ENCODE measurements around the gene ZNF667.

ZNF667 gene

DNA sequence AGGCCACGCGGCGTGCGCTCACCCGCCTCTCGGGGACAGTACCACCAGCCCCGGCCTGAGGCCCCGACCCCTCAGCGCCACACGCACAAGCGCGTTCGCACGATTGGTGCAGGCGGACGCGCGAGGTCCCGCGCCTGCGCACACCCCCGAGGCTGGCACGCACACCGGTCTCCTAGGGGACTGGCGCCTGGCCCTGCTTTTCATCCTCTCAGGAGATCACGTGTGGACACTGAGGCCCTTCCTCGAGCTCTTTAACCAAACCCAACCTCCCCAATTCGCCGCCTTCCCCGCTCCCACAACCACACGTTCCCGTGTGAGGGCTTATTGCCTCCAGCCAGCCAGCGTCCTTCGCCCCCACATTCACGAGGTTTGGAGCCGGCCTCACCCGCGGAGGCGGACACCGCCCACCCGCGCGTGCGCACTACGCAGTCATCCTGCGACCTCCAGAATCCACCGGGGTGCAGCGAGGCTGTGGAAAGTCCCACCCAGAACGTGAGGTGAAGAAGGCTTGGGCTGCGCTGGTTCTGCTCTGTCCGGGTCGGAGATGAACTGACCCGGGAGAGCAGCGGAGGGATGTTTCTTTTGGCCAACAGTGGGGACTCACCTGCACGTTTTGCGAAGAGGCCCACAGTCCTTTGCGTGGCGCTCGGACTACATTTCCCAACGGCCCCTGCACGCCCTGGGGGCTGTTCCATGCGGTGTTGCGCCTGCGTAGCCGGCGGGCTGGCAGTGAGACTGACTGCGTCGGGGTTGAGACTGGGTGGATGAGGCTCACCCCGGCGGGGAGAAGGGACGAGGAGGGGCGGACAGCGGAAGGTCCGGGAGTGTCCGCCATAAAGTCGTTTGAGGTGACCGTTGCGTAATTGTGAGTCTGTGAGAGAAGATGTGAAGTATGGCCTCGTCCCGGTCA is 539 bp upstream of the ZNF667 start:
- TF ChIP-seq, protein P1, sequence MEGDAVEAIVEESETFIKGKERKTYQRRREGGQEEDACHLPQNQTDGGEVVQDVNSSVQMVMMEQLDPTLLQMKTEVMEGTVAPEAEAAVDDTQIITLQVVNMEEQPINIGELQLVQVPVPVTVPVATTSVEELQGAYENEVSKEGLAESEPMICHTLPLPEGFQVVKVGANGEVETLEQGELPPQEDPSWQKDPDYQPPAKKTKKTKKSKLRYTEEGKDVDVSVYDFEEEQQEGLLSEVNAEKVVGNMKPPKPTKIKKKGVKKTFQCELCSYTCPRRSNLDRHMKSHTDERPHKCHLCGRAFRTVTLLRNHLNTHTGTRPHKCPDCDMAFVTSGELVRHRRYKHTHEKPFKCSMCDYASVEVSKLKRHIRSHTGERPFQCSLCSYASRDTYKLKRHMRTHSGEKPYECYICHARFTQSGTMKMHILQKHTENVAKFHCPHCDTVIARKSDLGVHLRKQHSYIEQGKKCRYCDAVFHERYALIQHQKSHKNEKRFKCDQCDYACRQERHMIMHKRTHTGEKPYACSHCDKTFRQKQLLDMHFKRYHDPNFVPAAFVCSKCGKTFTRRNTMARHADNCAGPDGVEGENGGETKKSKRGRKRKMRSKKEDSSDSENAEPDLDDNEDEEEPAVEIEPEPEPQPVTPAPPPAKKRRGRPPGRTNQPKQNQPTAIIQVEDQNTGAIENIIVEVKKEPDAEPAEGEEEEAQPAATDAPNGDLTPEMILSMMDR (IDR thresholded peaks at IDR 0.05; ENCODE audit: low read depth, low read length): no peak
- peak overlapping the region; percentile 88 for H3K4me3 ChIP-seq (ENCODE audit: low read depth, low read length)
- peak; percentile 94 for DNase-seq (ENCODE audit: low read depth, low spot score)
- in situ Hi-C loops (cut with HindIII; ENCODE audit: low sequenced_read_pairs): no loop called here

DNA sequence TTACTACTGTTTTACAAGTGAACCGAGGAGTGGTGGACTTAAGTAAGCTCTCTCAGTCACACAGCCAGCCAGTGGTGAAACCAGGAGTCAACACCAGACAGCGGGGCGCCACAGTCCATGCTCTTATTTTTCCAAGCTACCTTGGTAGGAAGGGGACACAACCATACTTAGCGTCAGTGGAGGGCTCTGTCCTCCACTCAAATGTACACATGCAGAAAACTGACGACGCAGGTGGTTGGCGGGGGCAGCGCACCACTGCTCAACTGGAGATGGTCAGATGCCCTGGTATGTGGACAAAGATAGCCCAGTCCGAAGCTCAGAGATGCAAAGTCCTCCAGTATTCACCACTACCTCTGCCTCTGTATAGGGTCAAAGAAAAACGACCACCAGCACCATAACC is 1.1 kb downstream of the ZNF667 start:
- H3K4me3 ChIP-seq (ENCODE audit: low read depth, low read length): no peak overlapping the region
- TF ChIP-seq, protein P1 (IDR thresholded peaks at IDR 0.05; ENCODE audit: low read depth, low read length): no peak
- no peak for DNase-seq (ENCODE audit: low read depth, low spot score)
- in situ Hi-C loops (cut with HindIII; ENCODE audit: low sequenced_read_pairs): no loop called here

DNA sequence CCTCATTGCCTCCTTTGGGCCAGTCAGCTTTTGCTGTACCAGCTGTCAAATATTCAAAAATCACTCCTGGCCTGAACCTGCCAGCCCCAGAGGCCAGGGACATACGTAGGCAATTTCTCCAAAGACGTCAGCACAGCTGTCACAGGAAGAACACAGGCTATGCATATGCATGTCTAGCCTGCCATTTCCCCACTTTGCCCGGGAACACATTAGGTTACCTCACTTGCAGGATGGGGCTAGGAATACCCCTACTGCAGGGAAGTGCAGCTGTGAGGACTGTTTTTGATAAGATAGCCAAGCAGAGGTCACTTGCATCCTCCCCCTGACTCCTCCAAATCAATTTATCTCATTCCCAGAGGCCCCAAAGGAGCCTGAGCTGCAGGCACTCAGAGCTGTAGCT is 2.8 kb downstream of the ZNF667 start:
- no peak overlapping the region for H3K4me3 ChIP-seq (ENCODE audit: low read depth, low read length)
- TF ChIP-seq, protein P1 (IDR thresholded peaks at IDR 0.05; ENCODE audit: low read depth, low read length): no peak
- DNase-seq (ENCODE audit: low read depth, low spot score): no peak
- in situ Hi-C loops (cut with HindIII; ENCODE audit: low sequenced_read_pairs): no loop called here

DNA sequence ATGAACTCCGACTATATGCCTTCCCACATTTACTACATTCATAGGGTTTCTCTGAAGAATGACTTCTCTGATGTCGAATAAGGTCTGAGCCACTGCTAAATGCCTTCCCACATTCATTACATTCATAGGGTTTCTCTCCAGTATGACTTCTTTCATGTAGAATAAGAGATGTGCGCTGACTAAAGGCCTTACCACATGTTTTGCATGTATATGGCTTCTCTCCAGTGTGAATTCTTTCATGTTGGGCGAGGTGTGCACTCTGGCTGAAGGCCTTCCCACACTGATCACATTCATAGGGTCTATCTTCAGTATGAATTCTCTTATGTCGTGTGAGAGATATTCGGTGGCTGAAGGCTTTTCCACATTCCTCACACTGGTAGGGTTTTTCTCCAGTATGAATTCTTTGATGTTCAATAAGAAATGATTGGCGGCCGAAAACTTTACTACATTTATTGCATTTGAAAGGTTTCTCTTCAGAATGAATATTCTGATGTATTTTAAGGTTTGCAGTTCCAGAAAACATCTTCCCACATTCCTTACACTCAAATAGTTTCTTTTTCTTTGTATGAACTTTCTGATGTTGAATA is 35.8 kb downstream of the ZNF667 start:
- TF ChIP-seq, protein P1 (IDR thresholded peaks at IDR 0.05; ENCODE audit: low read depth, low read length): no peak
- H3K4me3 ChIP-seq (ENCODE audit: low read depth, low read length): no peak overlapping the region
- in situ Hi-C loops (cut with HindIII; ENCODE audit: low sequenced_read_pairs): no loop called here
- DNase-seq (ENCODE audit: low read depth, low spot score): no peak

DNA sequence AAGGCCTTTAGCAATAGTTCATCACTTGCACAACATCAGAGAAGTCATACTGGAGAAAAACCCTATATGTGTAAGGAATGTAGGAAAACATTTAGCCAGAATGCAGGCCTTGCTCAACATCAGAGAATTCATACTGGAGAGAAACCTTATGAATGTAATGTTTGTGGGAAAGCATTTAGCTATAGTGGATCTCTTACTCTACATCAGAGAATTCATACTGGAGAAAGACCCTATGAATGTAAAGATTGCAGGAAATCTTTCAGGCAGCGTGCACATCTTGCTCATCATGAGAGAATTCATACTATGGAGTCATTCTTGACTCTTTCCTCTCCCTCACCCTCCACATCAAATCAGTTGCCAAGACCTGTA is 53.2 kb downstream of the ZNF667 start:
- in situ Hi-C loops (cut with HindIII; ENCODE audit: low sequenced_read_pairs): no loop called here
- TF ChIP-seq, protein P1 (IDR thresholded peaks at IDR 0.05; ENCODE audit: low read depth, low read length): no peak
- no peak overlapping the region for H3K4me3 ChIP-seq (ENCODE audit: low read depth, low read length)

DNA sequence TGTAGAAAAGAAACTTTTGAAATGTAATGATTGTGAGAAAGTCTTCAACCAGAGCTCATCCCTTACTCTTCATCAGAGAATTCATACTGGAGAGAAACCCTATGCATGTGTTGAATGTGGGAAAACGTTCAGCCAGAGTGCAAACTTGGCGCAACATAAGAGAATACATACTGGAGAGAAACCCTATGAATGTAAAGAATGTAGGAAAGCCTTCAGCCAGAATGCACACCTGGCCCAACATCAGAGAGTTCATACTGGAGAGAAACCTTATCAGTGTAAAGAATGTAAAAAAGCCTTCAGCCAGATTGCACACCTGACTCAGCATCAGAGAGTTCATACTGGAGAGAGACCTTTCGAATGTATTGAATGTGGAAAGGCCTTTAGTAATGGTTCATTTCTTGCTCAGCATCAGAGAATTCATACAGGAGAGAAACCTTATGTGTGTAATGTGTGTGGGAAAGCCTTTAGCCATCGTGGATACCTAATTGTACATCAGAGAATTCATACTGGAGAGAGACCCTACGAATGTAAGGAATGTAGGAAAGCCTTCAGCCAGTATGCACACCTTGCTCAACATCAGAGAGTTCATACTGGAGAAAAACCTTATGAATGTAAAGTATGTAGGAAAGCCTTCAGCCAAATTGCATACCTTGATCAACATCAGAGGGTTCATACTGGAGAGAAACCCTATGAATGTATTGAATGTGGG is 53.7 kb downstream of the ZNF667 start:
- in situ Hi-C loops (cut with HindIII; ENCODE audit: low sequenced_read_pairs): no loop called here
- TF ChIP-seq, protein P1 (IDR thresholded peaks at IDR 0.05; ENCODE audit: low read depth, low read length): no peak
- DNase-seq (ENCODE audit: low read depth, low spot score): peak; percentile 16
- H3K4me3 ChIP-seq (ENCODE audit: low read depth, low read length): no peak overlapping the region

More for the DNA sequence above, 53.2 kb downstream of the ZNF667 start:
- DNase-seq (ENCODE audit: low read depth, low spot score): peak; percentile 13

All from astrocyte of the spinal cord (primary cell).